Mesenchymal stem cell (in vitro differentiated cells and primary cell): ENCODE measurements around the gene C1orf116. TPM values are rescaled to one million over a fixed set of nuclear protein-coding genes. Genes with fewer than 3 reads are reported as not detected.

Experiments
- DNase-seq: peaks from one replicate; pipeline ENCODE4 v3.0.0-alpha.2; 2013
- H2AFZ ChIP-seq: one replicate; pipeline ENCODE4 v1.6.1; 2013; ENCODE audit warnings: low read depth, mild to moderate bottlenecking, control low read depth, inconsistent platforms, low read length, moderate library complexity
- H2AK5ac ChIP-seq: 2 replicates; pipeline ENCODE4 v1.6.1; 2013; ENCODE audit warnings: low read length, moderate library complexity, mild to moderate bottlenecking, inconsistent platforms; ENCODE audit not compliant: severe bottlenecking
- H2BK120ac ChIP-seq: one replicate; pipeline ENCODE4 v1.6.1; 2013; ENCODE audit warnings: low read depth, mild to moderate bottlenecking, inconsistent platforms, low read length, moderate library complexity
- H2BK12ac ChIP-seq, 2 experiments: one replicate each; pipeline ENCODE4 v1.6.1; 2013; ENCODE audit warnings: inconsistent platforms in 2 of 2, low read length in 2 of 2, mild to moderate bottlenecking in 2 of 2, moderate library complexity in 2 of 2, control low read depth in 1 of 2
- H2BK15ac ChIP-seq: one replicate; pipeline ENCODE4 v1.6.1; 2013; ENCODE audit warnings: mild to moderate bottlenecking, low read depth, inconsistent platforms; ENCODE audit not compliant: poor library complexity, severe bottlenecking
- H2BK5ac ChIP-seq: 2 replicates; pipeline ENCODE4 v1.6.1; 2013; ENCODE audit warnings: low read depth, mild to moderate bottlenecking, low read length, control low read depth, inconsistent platforms; ENCODE audit not compliant: poor library complexity, severe bottlenecking
- H3K14ac ChIP-seq, 2 experiments: one replicate each; pipeline ENCODE4 v1.6.1; 2013; ENCODE audit warnings: inconsistent platforms in 2 of 2, low read length in 2 of 2, control low read depth in 1 of 2, mild to moderate bottlenecking in 1 of 2, moderate library complexity in 1 of 2
- H3K18ac ChIP-seq, 2 experiments: one replicate each; pipeline ENCODE4 v1.6.1; 2013; ENCODE audit warnings: inconsistent platforms in 2 of 2, low read length in 2 of 2, control low read depth in 1 of 2, low read depth in 1 of 2, mild to moderate bottlenecking in 1 of 2
- H3K23ac ChIP-seq, 2 experiments: one replicate each; pipeline ENCODE4 v1.6.1; 2013; ENCODE audit warnings: inconsistent platforms in 2 of 2, low read length in 2 of 2, mild to moderate bottlenecking in 2 of 2, moderate library complexity in 2 of 2, control low read depth in 1 of 2
- H3K27ac ChIP-seq: 2 replicates; pipeline ENCODE4 v1.5.1; 2013; ENCODE audit warnings: mild to moderate bottlenecking, moderate library complexity, low read length, control low read depth, inconsistent platforms; ENCODE audit not compliant: poor library complexity, severe bottlenecking
- H3K27me3 ChIP-seq, 2 experiments: 2 replicates each; pipeline versions ENCODE4 v1.6.1 to v1.7.0; 2013; ENCODE audit warnings: low read length in 2 of 2, mild to moderate bottlenecking in 2 of 2, moderate library complexity in 2 of 2, control low read depth in 1 of 2, inconsistent platforms in 1 of 2; ENCODE audit not compliant: control insufficient read depth in 1 of 2, insufficient read depth in 1 of 2
- H3K36me3 ChIP-seq, 2 experiments: 2 replicates each; pipeline versions ENCODE4 v1.6.1 to v1.7.0; 2013; ENCODE audit warnings: low read length in 2 of 2, control low read depth in 1 of 2, inconsistent platforms in 1 of 2, low read depth in 1 of 2, mild to moderate bottlenecking in 1 of 2; ENCODE audit not compliant: insufficient read depth in 2 of 2, control insufficient read depth in 1 of 2
- H3K4ac ChIP-seq, 2 experiments: one replicate each; pipeline ENCODE4 v1.6.1; 2013; ENCODE audit warnings: inconsistent platforms in 2 of 2, low read length in 2 of 2, mild to moderate bottlenecking in 2 of 2, moderate library complexity in 2 of 2, control low read depth in 1 of 2, low read depth in 1 of 2
- H3K4me1 ChIP-seq: 2 replicates; pipeline ENCODE4 v1.6.1; 2013; ENCODE audit warnings: low read depth, low read length, control low read depth; ENCODE audit not compliant: control insufficient read depth, insufficient read depth
- H3K4me2 ChIP-seq: 2 replicates; pipeline ENCODE4 v1.6.1; 2013; ENCODE audit warnings: low read length, mild to moderate bottlenecking, inconsistent platforms; ENCODE audit not compliant: poor library complexity, severe bottlenecking
- H3K4me3 ChIP-seq, 2 experiments: 2 replicates each; pipeline versions ENCODE4 v1.5.1 to v1.7.0; 2013; ENCODE audit warnings: low read length in 2 of 2, mild to moderate bottlenecking in 2 of 2, control low read depth in 1 of 2, low read depth in 1 of 2; ENCODE audit not compliant: insufficient read depth in 1 of 2
- H3K79me1 ChIP-seq: replicated peaks from 2 replicates; pipeline ENCODE4 v1.6.1; 2013; ENCODE audit warnings: mild to moderate bottlenecking, control low read depth, low read length, inconsistent platforms; ENCODE audit not compliant: poor library complexity, severe bottlenecking
- H3K9ac ChIP-seq: 2 replicates; pipeline ENCODE4 v1.7.0; 2013; ENCODE audit warnings: mild to moderate bottlenecking, low read length, moderate library complexity
- H3K9me3 ChIP-seq: 2 replicates; pipeline ENCODE4 v1.7.0; 2013; ENCODE audit warnings: mild to moderate bottlenecking, low read length; ENCODE audit not compliant: control insufficient read depth
- H4K8ac ChIP-seq: one replicate; pipeline ENCODE4 v1.6.1; 2013; ENCODE audit warnings: inconsistent platforms, mild to moderate bottlenecking, low read length, moderate library complexity
- H4K91ac ChIP-seq: one replicate; pipeline ENCODE4 v1.6.1; 2013; ENCODE audit warnings: mild to moderate bottlenecking, low read length, inconsistent platforms
- WGBS: methylation state at CpG from one replicate; pipeline ENCODE4 v1.1.7; 2013; ENCODE audit warnings: mixed read lengths; 5-methylcytosine and 5-hydroxymethylcytosine counted together
- polyA plus RNA-seq, 2 experiments: library from polyadenylated mRNA; stranded (reverse); fragments of 200-250 nt; gene quantifications; one replicate each; pipeline ENCODE4 v1.2.3, GENCODE V29; 2013

C1orf116 gene
- polyA plus RNA-seq (2013, experiment 1 of 2): 0.01 TPM
- 0.01 TPM for polyA plus RNA-seq (2013, experiment 2 of 2)

DNA sequence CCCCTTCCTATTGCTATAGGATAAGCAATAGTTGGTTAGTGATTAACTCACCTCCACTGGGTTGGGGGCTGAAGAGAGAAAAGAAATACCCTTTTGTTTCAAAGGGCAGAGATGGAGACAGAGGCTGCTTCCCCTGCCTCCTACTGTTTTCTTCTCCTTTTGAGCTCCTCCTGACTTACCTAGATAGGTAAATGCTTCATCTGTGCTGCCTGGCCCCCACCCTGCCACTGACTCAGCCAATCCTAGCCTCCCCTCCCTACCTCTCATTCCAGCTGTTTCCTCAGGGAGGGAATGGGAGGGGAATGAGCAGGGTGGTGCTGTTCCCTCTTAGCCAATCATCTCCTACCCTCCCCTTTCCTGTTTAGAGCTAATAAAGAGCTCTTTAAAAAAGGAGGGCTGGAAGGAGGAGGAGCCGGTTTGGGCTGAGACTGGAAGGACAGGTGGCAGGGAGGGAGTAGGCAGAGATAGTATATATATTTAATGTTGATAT lies at the start of gene C1orf116:
C1orf116 (minus strand) TSS at position 229 of the 490 bp plus-strand sequence. CDS start 5,158 bp downstream, outside the sequence.
- Histone ChIP-seq H3K4me3 (no peak within 1 kb of the TSS), H2BK12ac (no peak within 1 kb of the TSS), H2BK120ac (no peak within 1 kb of the TSS), H4K8ac (no peak within 1 kb of the TSS), H3K4ac (no peak within 1 kb of the TSS), H2BK15ac (no peak within 1 kb of the TSS), H3K27ac (no peak within 1 kb of the TSS), H3K18ac (no peak within 1 kb of the TSS), H3K4me2 (no peak within 1 kb of the TSS), H3K23ac (no peak within 1 kb of the TSS), H3K9ac (no peak within 1 kb of the TSS), H3K36me3 (no peaks in the 10 kb centered on the region), H3K14ac (no peak within 1 kb of the TSS), H2BK5ac (no peak within 1 kb of the TSS), H3K79me1 (no peaks in the 10 kb centered on the region), H3K27me3 (peaks cover 0 to 8% of the 10 kb centered on the region in 2 experiments), H3K4me1 (peaks cover 10% of the 10 kb centered on the region), H3K9me3 (no peaks in the 10 kb centered on the region), H2AK5ac (peak within 1 kb of the TSS; percentile 80), H4K91ac (no peak within 1 kb of the TSS), H2AFZ (no peak within 1 kb of the TSS)
- no peak for DNase-seq
- 0% methylated on average over 1 of the region's 1 CpG for WGBS

DNA sequence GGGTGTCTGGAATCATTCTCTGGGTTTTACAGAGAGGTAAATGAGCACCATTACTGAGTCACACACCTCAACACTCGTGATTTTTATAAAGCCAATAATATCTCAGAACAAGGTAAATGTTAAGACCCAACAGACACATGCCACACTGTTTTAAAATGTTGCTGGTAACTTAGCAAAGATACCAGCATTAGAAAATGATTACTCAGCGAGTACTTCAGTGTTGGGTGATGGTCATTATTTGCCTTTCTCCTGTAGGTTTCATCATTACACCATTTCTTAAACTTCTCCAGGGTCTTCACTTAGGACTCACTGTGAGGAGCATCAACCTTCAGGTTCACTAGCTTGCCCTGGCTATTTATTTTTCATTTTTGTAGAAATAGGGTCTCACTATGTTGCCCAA lies 49.2 kb upstream of the C1orf116 start:
- Histone ChIP-seq H4K8ac (no peak overlapping the region), H3K9me3 (no peaks in the 10 kb centered on the region), H3K14ac (no peak overlapping the region), H3K23ac (no peak overlapping the region), H2BK5ac (no peak overlapping the region), H3K79me1 (no peaks in the 10 kb centered on the region), H3K4me1 (no peaks in the 10 kb centered on the region), H2BK12ac (no peak overlapping the region), H2BK120ac (no peak overlapping the region), H3K4ac (no peak overlapping the region), H3K27me3 (peaks cover 0 to 3% of the 10 kb centered on the region in 2 experiments), H3K4me3 (no peak overlapping the region), H3K4me2 (no peak overlapping the region), H3K36me3 (peaks cover 4 to 17% of the 10 kb centered on the region in 2 experiments), H3K27ac (no peak overlapping the region), H4K91ac (no peak overlapping the region), H2BK15ac (no peak overlapping the region), H3K18ac (no peak overlapping the region), H2AK5ac (no peak overlapping the region), H3K9ac (no peak overlapping the region), H2AFZ (no peak overlapping the region)
- WGBS: 82% methylated on average over 2 of the region's 2 CpGs
- DNase-seq: no peak

DNA sequence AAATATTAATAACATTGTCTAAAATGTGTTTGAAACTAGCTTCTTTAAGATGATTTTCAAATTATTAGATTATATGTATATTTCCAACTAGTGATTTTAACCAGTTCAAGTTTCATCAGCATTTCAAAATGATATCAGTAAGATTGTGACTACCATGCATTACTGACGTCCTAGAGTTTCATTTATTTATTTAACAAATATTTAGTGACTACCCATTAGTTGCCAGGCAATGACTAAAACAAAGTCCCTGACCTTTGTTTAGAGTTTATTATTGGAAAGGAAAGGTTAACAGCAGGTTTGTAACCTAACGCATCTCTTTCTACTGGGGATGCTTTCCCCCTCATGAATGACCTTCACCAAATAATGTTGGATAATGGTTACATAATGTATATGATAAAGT lies 48.5 kb upstream of the C1orf116 start:
- no peak overlapping the region for H3K4me2 ChIP-seq

DNA sequence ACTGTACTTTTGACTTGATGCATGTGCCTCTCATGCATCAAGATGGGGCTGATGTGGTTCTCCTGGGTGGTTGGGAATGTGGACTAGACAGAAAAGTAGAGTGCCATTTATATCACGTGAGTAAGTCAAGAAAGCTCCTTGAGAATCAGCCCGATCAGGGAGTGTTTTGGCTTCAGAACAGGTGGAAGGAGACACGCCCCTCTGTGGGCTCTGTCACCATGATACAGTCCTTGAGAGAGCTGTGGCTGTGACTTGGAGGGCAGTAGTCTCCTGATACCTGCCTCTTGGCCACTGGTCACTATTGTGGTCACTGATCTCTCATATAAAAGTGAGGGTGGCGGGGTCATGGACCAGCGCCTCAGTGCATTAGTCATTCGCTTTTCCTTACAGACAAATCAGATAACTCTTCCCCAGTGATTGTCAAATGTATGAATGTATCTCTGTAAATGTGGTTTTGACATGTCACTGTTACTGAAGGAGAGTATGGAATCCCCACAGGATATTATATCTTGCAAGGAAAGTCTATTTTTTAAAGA lies 47.2 kb upstream of the C1orf116 start:
- H4K8ac ChIP-seq: no peak overlapping the region
- no peak overlapping the region for H2BK12ac ChIP-seq
- H3K27me3 ChIP-seq: peaks cover 0 to 3% of the 10 kb centered on the region in 2 experiments
- no peak overlapping the region for H2BK15ac ChIP-seq
- no peak overlapping the region for H4K91ac ChIP-seq
- no peak overlapping the region for H3K4ac ChIP-seq
- H2BK120ac ChIP-seq: no peak overlapping the region
- H2BK5ac ChIP-seq: no peak overlapping the region
- H3K27ac ChIP-seq: no peak overlapping the region
- H3K23ac ChIP-seq: no peak overlapping the region
- H3K18ac ChIP-seq: no peak overlapping the region
- H3K4me3 ChIP-seq: no peak overlapping the region
- no peak overlapping the region for H3K4me2 ChIP-seq
- no peak overlapping the region for H3K14ac ChIP-seq
- no peak overlapping the region for H3K9ac ChIP-seq
- H3K4me1 ChIP-seq: no peaks in the 10 kb centered on the region
- no peak overlapping the region for H2AK5ac ChIP-seq
- H3K9me3 ChIP-seq: no peaks in the 10 kb centered on the region
- H3K79me1 ChIP-seq: no peaks in the 10 kb centered on the region
- DNase-seq: no peak
- H3K36me3 ChIP-seq: peaks cover 4 to 30% of the 10 kb centered on the region in 2 experiments
- WGBS: 86% methylated on average over 4 of the region's 6 CpGs
- no peak overlapping the region for H2AFZ ChIP-seq

More for the DNA sequence above, 48.5 kb upstream of the C1orf116 start:
- no peaks in the 10 kb centered on the region for H3K9me3 ChIP-seq
- no peak overlapping the region for H2BK5ac ChIP-seq
- H3K79me1 ChIP-seq: no peaks in the 10 kb centered on the region
- H2AK5ac ChIP-seq: no peak overlapping the region
- no peak overlapping the region for H4K8ac ChIP-seq
- H3K23ac ChIP-seq: no peak overlapping the region
- H3K36me3 ChIP-seq: peaks cover 4 to 22% of the 10 kb centered on the region in 2 experiments
- no peak overlapping the region for H3K18ac ChIP-seq
- peaks cover 0 to 3% of the 10 kb centered on the region in 2 experiments for H3K27me3 ChIP-seq
- H4K91ac ChIP-seq: no peak overlapping the region
- no peak overlapping the region for H2AFZ ChIP-seq
- H2BK12ac ChIP-seq: no peak overlapping the region
- no peak overlapping the region for H3K4ac ChIP-seq
- H2BK15ac ChIP-seq: no peak overlapping the region
- no CpG with 5 or more reads among the region's 2 CpGs for WGBS
- no peak overlapping the region for H3K4me3 ChIP-seq
- no peak overlapping the region for H3K14ac ChIP-seq
- DNase-seq: peak; percentile 19
- no peak overlapping the region for H3K27ac ChIP-seq
- H2BK120ac ChIP-seq: no peak overlapping the region
- H3K9ac ChIP-seq: no peak overlapping the region
- H3K4me1 ChIP-seq: no peaks in the 10 kb centered on the region
